SK-N-SH (cell line): ENCODE results near the gene ANKRD44. TPM values are rescaled to one million over a fixed set of nuclear protein-coding genes. Genes with fewer than 3 reads are reported as not detected.
"Not testable (repeated sequence)": the region's sequence is repeated elsewhere in the genome, so short reads cannot be mapped to it uniquely, and the experiment has no call there.

Source experiments
- CTCF ChIA-PET: fragments of 300-600, 350-600 bp; formaldehyde crosslinking; extraction: SDS; loops from one replicate; lab custom pipeline; 2021; lab: Yijun Ruan, JAX
- POLR2A ChIA-PET: fragments of 350-600 bp; sonication (Branson Sonifier 250); formaldehyde crosslinking; extraction: SDS; loops from one replicate; lab custom pipeline; 2020; ENCODE audit warnings: antibody characterized with exemption, inconsistent platforms; lab: Yijun Ruan, JAX
- DNase-seq: peaks from one replicate; pipeline ENCODE4 v3.0.0; 2012
- H2AFZ ChIP-seq: fragments of 200-600 bp; sonication (generic); 2 replicates; pipeline ENCODE4 v1.8.1; 2016; ENCODE audit warnings: antibody characterized with exemption, mild to moderate bottlenecking, low read depth
- H3F3A ChIP-seq: fragments of 200-600 bp; sonication (generic); replicated peaks from 2 replicates; pipeline ENCODE3; 2016; ENCODE audit warnings: antibody characterized with exemption, mild to moderate bottlenecking; ENCODE audit not compliant: insufficient read depth
- H3K27ac ChIP-seq, 2 experiments: fragments of 200-500 bp in 1 of 2; fragments of 200-600 bp in 1 of 2; sonication (Bioruptor generic) in 1 of 2; sonication (generic), shearing (Covaris generic) in 1 of 2; 2 replicates each; pipeline versions ENCODE4 v1.5.1 to v1.6.1; 2014 to 2016; ENCODE audit warnings: low read depth in 2 of 2, inconsistent platforms in 1 of 2, low read length in 1 of 2, mild to moderate bottlenecking in 1 of 2, mixed read lengths in 1 of 2
- H3K27me3 ChIP-seq: fragments of 200-600 bp; sonication (generic), shearing (Covaris generic); 2 replicates; pipeline ENCODE4 v1.6.1; 2016; ENCODE audit warnings: mixed run types; ENCODE audit not compliant: insufficient read depth
- H3K36me3 ChIP-seq, 2 experiments: fragments of 200-500 bp in 1 of 2; fragments of 200-600 bp in 1 of 2; sonication (Bioruptor generic) in 1 of 2; sonication (generic) in 1 of 2; replicated peaks in 1 of 2; 2 replicates each; pipeline versions ENCODE3 to v1.5.1; 2014 to 2016; ENCODE audit warnings: low read length in 1 of 2, mild to moderate bottlenecking in 1 of 2; ENCODE audit not compliant: insufficient read depth in 2 of 2, control insufficient read depth in 1 of 2
- H3K4me1 ChIP-seq, 2 experiments: fragments of 200-500 bp in 1 of 2; fragments of 200-600 bp in 1 of 2; sonication (Bioruptor generic) in 1 of 2; sonication (generic), shearing (Covaris generic) in 1 of 2; 2 replicates each; pipeline versions ENCODE4 v1.5.1 to v1.6.1; 2014 to 2016; ENCODE audit warnings: low read depth in 1 of 2, low read length in 1 of 2, mixed run types in 1 of 2; ENCODE audit not compliant: insufficient read depth in 2 of 2, control insufficient read depth in 1 of 2
- H3K4me2 ChIP-seq: fragments of 200-600 bp; sonication (generic), shearing (Covaris generic); 2 replicates; pipeline ENCODE4 v1.6.1; 2017; ENCODE audit warnings: mixed run types
- H3K4me3 ChIP-seq, 2 experiments: fragments of 200-500 bp in 1 of 2; fragments of 200-600 bp in 1 of 2; sonication (Bioruptor generic) in 1 of 2; sonication (generic), shearing (Covaris generic) in 1 of 2; 2 replicates each; pipeline versions ENCODE4 v1.5.1 to v1.8.1; 2014 to 2016; ENCODE audit warnings: low read depth in 2 of 2, inconsistent platforms in 1 of 2, low read length in 1 of 2, mild to moderate bottlenecking in 1 of 2, mixed read lengths in 1 of 2, moderate library complexity in 1 of 2
- H3K79me2 ChIP-seq: fragments of 200-600 bp; sonication (generic); 2 replicates; pipeline ENCODE4 v1.8.1; 2017; ENCODE audit warnings: mild to moderate bottlenecking; ENCODE audit not compliant: insufficient read depth
- H3K9ac ChIP-seq: fragments of 200-600 bp; sonication (generic); 2 replicates; pipeline ENCODE4 v1.6.1; 2017; ENCODE audit warnings: mixed run types
- H3K9me2 ChIP-seq: fragments of 200-600 bp; sonication (generic); 2 replicates; pipeline ENCODE4 v1.6.1; 2017; ENCODE audit warnings: mixed run types
- H3K9me3 ChIP-seq: fragments of 200-600 bp; sonication (generic); 2 replicates; pipeline ENCODE4 v1.6.1; 2017; ENCODE audit warnings: mixed run types, mild to moderate bottlenecking, moderate library complexity
- H4K20me1 ChIP-seq: fragments of 200-600 bp; sonication (generic); 2 replicates; pipeline ENCODE4 v1.6.1; 2017; ENCODE audit warnings: mild to moderate bottlenecking, mixed run types; ENCODE audit not compliant: insufficient read depth
- ELF1 ChIP-seq: IDR thresholded peaks from 2 replicates; pipeline ENCODE4 v1.4.0; 2012
- EP300 ChIP-seq, 2 experiments: IDR thresholded peaks; 2 replicates each; pipeline versions ENCODE4 v1.4.0 to v1.6.1; 2012; ENCODE audit warnings: borderline replicate concordance in 1 of 2, low read depth in 1 of 2, low read length in 1 of 2
- FOXJ3 ChIP-seq: sonication (generic); formaldehyde crosslinking; IDR thresholded peaks from 2 replicates; pipeline ENCODE4 v1.5.1; 2020; ENCODE audit warnings: mild to moderate bottlenecking, missing genetic modification reagents
- MXI1 ChIP-seq: IDR thresholded peaks from 2 replicates; pipeline ENCODE4 v1.6.1; 2012; ENCODE audit warnings: mild to moderate bottlenecking, low read depth, low read length, improper control_type of control experiment
- NRF1 ChIP-seq: IDR thresholded peaks from 2 replicates; pipeline ENCODE4 v1.6.1; 2012; ENCODE audit warnings: low read depth, mild to moderate bottlenecking, low read length
- POLR2AphosphoS5 ChIP-seq: IDR thresholded peaks from 2 replicates; pipeline ENCODE4 v1.6.1; 2012; ENCODE audit warnings: low read depth, low read length
- RAD21 ChIP-seq: IDR thresholded peaks from 2 replicates; pipeline ENCODE4 v1.6.1; 2012; ENCODE audit warnings: mild to moderate bottlenecking, low read length
- RFX5 ChIP-seq: IDR thresholded peaks from 2 replicates; pipeline ENCODE4 v1.6.1; 2012; ENCODE audit warnings: mild to moderate bottlenecking, improper control_type of control experiment, low read length
- RXRA ChIP-seq: IDR thresholded peaks from 2 replicates; pipeline ENCODE4 v1.4.0; 2012; ENCODE audit warnings: low read depth, mild to moderate bottlenecking, borderline replicate concordance
- TAF1 ChIP-seq: IDR thresholded peaks from 2 replicates; pipeline ENCODE4 v1.6.1; 2012; ENCODE audit warnings: low read depth, mild to moderate bottlenecking, low read length, moderate library complexity, borderline replicate concordance
- WGBS: methylation state at CpG from one replicate; pipeline ENCODE4 v1.1.6; 2017; ENCODE audit warnings: low lambda C conversion rate; 5-methylcytosine and 5-hydroxymethylcytosine counted together
- polyA plus RNA-seq, 3 experiments: library from polyadenylated mRNA; depleted of rRNA; stranded (reverse); fragments of >200 nt; gene quantifications; 2 replicates each; pipeline ENCODE4 v1.2.3, GENCODE V29; 2012
- TF ChIP-seq, protein P1 (sequence below): fragments of 150-350 bp; IDR thresholded peaks from 2 replicates; pipeline ENCODE4 v1.6.1; 2017; ENCODE audit warnings: antibody characterized with exemption, low read length, low read depth, borderline replicate concordance
- TF ChIP-seq, protein P2 (sequence below): IDR thresholded peaks from 2 replicates; pipeline ENCODE4 v1.4.0; 2012; ENCODE audit warnings: low read depth
- TF ChIP-seq, protein P3 (sequence below): fragments of 200-600 bp; sonication (generic); IDR thresholded peaks from 2 replicates; pipeline ENCODE4 v1.6.1; 2017; ENCODE audit warnings: antibody characterized with exemption, mild to moderate bottlenecking, moderate library complexity
- TF ChIP-seq, protein P4 (sequence below): IDR thresholded peaks from 2 replicates; pipeline ENCODE4 v1.4.0; 2012; ENCODE audit warnings: low read depth, borderline replicate concordance
- TF ChIP-seq, protein P5 (sequence below): fragments of 150-350 bp; IDR thresholded peaks from 2 replicates; pipeline ENCODE4 v1.6.1; 2016; ENCODE audit warnings: mild to moderate bottlenecking, low read depth, low read length

Gene ANKRD44
- polyA plus RNA-seq, 1 of the 3 experiments (the other 2 are of a cell fraction), result 12.5 TPM

DNA sequence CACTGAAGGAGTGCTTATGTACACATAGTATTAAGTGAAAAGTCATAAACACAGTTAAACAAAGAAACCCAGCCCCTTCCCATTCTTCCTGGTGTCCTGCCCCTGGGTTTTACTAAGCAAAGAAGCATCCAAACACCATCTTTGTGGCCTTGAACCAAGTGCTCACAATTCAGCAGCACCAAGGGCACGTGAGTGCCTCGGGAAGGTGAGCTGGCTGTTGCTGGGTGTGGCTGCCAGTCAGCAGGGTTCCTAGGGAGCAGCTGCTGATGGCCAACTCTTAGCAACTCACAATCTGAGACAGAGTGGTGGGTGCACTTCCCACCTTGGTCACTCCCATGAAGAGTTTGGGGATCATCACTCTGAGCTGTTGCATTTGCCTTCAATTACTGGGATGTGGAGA, 286.4 kb downstream of the ANKRD44 start:
- ChIA-PET CTCF (interaction anchor here (0.7 to 3.2 kb wide), 3 partner anchors 8 to 1255 kb away, joined by 3 to 10 read pairs (median 4); no protein-coding TSS in a partner anchor), POLR2A (no interaction called here)
- no peaks in the 10 kb centered on the region for H3K79me2 ChIP-seq
- H3K36me3 ChIP-seq, result peaks cover 0 to 10% of the 10 kb centered on the region in 2 experiments
- H3K9ac ChIP-seq, result no peak overlapping the region
- H3K4me1 ChIP-seq, result no peaks in the 10 kb centered on the region
- no peaks in the 10 kb centered on the region for H3F3A ChIP-seq
- H3K4me3 ChIP-seq, result no peak overlapping the region
- DNase-seq, result no peak
- H2AFZ ChIP-seq, result no peak overlapping the region
- TF ChIP-seq MXI1, result no peak
- TF ChIP-seq FOXJ3 (CRISPR knock-in tag), result no peak
- no peaks in the 10 kb centered on the region for H3K9me3 ChIP-seq
- no peaks in the 10 kb centered on the region for H3K27me3 ChIP-seq
- no peaks in the 10 kb centered on the region for H3K9me2 ChIP-seq
- H4K20me1 ChIP-seq, result no peaks in the 10 kb centered on the region
- no peak overlapping the region for H3K27ac ChIP-seq
- WGBS, result 80% methylated on average over 1 of the region's 2 CpGs
- no peak overlapping the region for H3K4me2 ChIP-seq

DNA sequence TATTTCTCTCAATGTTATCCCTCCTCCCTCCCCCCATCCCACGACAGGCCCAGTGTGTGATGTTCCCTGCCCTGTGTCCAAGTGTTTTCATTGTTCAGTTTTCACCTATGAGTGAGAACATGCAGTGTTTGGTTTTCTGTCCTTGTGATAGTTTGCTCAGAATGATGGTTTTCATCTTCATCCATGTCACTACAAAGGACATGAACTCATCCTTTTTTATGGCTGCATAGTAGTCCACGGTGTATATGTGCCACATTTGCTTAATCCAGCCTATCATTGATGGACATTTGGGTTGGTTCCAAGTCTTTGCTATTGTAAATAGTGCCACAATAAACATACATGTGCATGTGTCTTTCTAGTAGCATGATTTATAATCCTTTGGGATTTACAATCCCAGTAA, 289.7 kb downstream of the ANKRD44 start:
- POLR2A ChIA-PET, H3K9me2 ChIP-seq, H3K4me1 ChIP-seq, H2AFZ ChIP-seq, DNase-seq, H3K9me3 ChIP-seq, H3K36me3 ChIP-seq, H3K4me2 ChIP-seq, H3K4me3 ChIP-seq, H3F3A ChIP-seq, H3K9ac ChIP-seq, H3K79me2 ChIP-seq, H4K20me1 ChIP-seq, H3K27me3 ChIP-seq, H3K27ac ChIP-seq: not testable (repeated sequence)
- WGBS, result 87% methylated on average over 2 of the region's 2 CpGs
- CTCF ChIA-PET, result interaction anchor here (1.2 to 1.4 kb wide), 2 partner anchors 10 to 12 kb away, joined by 3 to 10 read pairs; no protein-coding TSS in a partner anchor

DNA sequence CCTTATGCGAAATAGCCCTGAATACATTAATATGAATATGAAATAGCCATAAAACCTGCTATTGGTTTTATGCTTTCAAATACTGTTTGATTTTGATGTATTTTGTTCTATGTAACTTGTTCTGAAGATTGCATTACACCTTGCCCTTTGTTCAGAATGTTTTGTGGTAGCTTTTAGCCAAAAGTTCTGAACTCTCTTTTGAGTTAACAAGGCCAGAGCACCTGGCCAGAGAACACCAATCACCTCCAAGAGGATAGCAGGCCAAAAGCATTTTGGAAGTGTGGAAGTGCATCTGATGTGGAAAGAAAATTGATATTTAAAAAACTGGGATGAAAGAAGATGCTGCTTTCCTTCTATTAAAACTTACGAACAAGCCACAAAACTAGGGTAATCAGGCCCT, 297.5 kb downstream of the ANKRD44 start:
- Histone ChIP-seq H3K36me3 (no peaks in the 10 kb centered on the region), H3K27me3 (no peaks in the 10 kb centered on the region), H2AFZ (no peak overlapping the region), H3K4me2 (no peak overlapping the region), H3K9me2 (no peaks in the 10 kb centered on the region), H3K27ac (peak overlapping the region in 1 of 2 experiments; percentile 39; a peak in 1 of 4 replicates), H3K79me2 (no peaks in the 10 kb centered on the region), H3K9ac (no peak overlapping the region), H3K9me3 (no peaks in the 10 kb centered on the region), H3F3A (no peaks in the 10 kb centered on the region), H3K4me1 (no peaks in the 10 kb centered on the region; a peak in 2 of 4 replicates), H3K4me3 (no peak overlapping the region), H4K20me1 (no peaks in the 10 kb centered on the region)
- ChIA-PET POLR2A (no interaction called here), CTCF (interaction anchor here (0.5 to 3.1 kb wide), 14 partner anchors 10 to 100 kb away, joined by 3 to 19 read pairs (median 5); no protein-coding TSS in a partner anchor)
- 95% methylated on average over 2 of the region's 2 CpGs for WGBS
- DNase-seq, result no peak
- TF ChIP-seq, protein P1, sequence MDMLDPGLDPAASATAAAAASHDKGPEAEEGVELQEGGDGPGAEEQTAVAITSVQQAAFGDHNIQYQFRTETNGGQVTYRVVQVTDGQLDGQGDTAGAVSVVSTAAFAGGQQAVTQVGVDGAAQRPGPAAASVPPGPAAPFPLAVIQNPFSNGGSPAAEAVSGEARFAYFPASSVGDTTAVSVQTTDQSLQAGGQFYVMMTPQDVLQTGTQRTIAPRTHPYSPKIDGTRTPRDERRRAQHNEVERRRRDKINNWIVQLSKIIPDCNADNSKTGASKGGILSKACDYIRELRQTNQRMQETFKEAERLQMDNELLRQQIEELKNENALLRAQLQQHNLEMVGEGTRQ, result no peak
- no peak for TF ChIP-seq NRF1
- no peak for TF ChIP-seq EP300 (IDR thresholded peaks at IDR 0.05; ENCODE audit: borderline replicate concordance in 1 of 2, low read depth in 1 of 2, low read length in 1 of 2)
- TF ChIP-seq, protein P2, sequence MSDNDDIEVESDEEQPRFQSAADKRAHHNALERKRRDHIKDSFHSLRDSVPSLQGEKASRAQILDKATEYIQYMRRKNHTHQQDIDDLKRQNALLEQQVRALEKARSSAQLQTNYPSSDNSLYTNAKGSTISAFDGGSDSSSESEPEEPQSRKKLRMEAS, result no peak
- TF ChIP-seq, protein P3, sequence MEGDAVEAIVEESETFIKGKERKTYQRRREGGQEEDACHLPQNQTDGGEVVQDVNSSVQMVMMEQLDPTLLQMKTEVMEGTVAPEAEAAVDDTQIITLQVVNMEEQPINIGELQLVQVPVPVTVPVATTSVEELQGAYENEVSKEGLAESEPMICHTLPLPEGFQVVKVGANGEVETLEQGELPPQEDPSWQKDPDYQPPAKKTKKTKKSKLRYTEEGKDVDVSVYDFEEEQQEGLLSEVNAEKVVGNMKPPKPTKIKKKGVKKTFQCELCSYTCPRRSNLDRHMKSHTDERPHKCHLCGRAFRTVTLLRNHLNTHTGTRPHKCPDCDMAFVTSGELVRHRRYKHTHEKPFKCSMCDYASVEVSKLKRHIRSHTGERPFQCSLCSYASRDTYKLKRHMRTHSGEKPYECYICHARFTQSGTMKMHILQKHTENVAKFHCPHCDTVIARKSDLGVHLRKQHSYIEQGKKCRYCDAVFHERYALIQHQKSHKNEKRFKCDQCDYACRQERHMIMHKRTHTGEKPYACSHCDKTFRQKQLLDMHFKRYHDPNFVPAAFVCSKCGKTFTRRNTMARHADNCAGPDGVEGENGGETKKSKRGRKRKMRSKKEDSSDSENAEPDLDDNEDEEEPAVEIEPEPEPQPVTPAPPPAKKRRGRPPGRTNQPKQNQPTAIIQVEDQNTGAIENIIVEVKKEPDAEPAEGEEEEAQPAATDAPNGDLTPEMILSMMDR, result no peak
- TF ChIP-seq RFX5, result no peak
- no peak for TF ChIP-seq RXRA
- no peak for TF ChIP-seq TAF1
- no peak for TF ChIP-seq RAD21
- TF ChIP-seq, protein P4, sequence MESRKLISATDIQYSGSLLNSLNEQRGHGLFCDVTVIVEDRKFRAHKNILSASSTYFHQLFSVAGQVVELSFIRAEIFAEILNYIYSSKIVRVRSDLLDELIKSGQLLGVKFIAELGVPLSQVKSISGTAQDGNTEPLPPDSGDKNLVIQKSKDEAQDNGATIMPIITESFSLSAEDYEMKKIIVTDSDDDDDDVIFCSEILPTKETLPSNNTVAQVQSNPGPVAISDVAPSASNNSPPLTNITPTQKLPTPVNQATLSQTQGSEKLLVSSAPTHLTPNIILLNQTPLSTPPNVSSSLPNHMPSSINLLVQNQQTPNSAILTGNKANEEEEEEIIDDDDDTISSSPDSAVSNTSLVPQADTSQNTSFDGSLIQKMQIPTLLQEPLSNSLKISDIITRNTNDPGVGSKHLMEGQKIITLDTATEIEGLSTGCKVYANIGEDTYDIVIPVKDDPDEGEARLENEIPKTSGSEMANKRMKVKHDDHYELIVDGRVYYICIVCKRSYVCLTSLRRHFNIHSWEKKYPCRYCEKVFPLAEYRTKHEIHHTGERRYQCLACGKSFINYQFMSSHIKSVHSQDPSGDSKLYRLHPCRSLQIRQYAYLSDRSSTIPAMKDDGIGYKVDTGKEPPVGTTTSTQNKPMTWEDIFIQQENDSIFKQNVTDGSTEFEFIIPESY, result no peak
- no peak for TF ChIP-seq POLR2AphosphoS5
- no peak for TF ChIP-seq ELF1
- TF ChIP-seq, protein P5, sequence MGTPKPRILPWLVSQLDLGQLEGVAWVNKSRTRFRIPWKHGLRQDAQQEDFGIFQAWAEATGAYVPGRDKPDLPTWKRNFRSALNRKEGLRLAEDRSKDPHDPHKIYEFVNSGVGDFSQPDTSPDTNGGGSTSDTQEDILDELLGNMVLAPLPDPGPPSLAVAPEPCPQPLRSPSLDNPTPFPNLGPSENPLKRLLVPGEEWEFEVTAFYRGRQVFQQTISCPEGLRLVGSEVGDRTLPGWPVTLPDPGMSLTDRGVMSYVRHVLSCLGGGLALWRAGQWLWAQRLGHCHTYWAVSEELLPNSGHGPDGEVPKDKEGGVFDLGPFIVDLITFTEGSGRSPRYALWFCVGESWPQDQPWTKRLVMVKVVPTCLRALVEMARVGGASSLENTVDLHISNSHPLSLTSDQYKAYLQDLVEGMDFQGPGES, result no peak
